C4-2B (cell line): ENCODE results near the gene LCK.

Source experiments
- CTCF ChIP-seq: fragments of 450-650 bp; conservative IDR thresholded peaks from 2 replicates; pipeline ENCODE4 v1.5.1; 2017; ENCODE audit warnings: mild to moderate bottlenecking
- ZFX ChIP-seq: fragments of 450-650 bp; IDR thresholded peaks from 2 replicates; pipeline ENCODE4 v1.6.1; 2017

GRCh38 chr1:32228771-32229170 is 22.3 kb upstream of the LCK start:
- TF ChIP-seq CTCF (no peak), ZFX (no peak)
